Fibroblast of skin of scalp (primary cell): Measurements from ENCODE around the gene NOVA2.
"Not testable (repeated sequence)": the region's sequence is repeated elsewhere in the genome, so short reads cannot be mapped to it uniquely, and the experiment has no call there.

Experiments used
- DNase-seq: peaks from one replicate; pipeline ENCODE4 v3.0.0-alpha.2; 2013

The NOVA2 gene

DNA sequence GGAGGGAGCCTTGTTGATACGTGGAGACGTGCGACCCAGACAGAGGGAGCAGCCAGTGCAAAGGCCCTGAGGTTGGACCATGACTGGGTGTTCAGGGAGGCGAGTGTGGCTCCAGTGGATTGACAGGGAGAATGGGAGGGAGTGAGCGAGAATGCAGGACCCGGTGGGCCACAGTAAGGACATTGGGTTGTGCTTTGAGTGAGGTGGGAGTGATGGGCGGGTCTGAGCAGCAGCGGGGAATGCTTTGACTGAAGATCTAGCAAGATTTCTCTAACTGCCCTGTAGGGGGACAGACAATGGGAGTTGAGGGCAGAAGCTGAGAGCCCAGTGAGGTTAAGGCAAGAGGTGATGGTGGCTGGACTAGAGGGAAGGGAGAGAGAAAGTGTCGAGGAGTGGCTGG lies 51.4 kb downstream of the NOVA2 start:
- DNase-seq, result no peak

DNA sequence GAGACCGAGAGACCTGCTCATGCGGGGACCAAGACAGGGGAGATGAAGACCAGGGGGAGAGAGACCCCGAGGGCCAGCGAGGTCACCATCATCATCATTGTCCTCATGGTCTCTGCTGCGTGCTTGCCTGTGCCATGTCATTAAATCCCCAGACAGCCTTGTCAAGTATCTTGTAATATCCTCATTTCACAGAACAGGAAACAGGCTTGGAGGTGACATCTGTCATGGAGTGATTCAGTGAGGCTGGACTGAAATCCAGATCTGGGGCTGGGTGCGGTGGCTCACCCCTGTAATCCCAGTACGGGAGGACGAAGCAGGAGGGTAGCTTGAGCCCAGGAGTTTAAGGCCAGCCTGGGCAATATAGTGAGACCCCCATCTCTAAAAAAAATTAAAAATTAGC lies 53.2 kb downstream of the NOVA2 start:
- no peak for DNase-seq

DNA sequence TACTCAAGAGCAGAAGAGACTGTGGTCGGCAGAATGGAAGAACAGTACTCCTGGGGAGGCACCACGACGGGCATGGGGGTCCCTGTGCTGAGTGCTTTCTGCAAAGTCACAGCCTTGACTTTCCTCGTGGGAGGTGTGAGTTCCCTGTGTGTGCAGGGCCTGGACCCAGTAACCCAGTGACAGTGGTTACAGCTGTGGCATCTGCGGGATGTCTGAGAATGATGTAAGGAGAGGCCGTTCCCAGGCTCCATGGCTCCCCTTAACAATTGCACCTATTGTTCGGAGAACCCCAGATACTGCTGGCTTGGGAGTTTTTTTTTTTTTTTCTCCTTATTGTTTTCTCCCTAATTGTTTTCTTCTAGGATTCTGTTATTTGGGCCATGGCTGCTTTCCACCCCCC lies 54.0 kb downstream of the NOVA2 start:
- DNase-seq, result no peak

DNA sequence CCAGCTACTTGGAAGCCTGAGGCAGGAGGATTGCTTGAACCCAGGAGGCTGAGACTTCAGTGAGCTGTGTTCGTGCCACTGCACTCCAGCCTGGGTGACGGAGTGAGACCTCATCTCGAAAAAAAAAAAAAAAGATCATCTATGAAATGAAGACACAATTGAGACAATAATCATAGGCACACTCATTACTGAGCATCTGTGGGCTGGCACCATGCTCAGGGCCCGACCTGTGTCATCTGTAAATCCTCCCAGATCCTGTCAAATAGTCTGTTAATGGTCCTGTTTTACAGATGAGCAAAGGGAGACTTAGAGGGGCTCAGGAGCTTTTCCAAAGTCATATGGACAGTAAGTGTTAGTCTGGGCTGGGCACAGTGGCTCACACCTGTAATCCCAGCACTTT lies 54.9 kb downstream of the NOVA2 start:
- DNase-seq, result no peak

DNA sequence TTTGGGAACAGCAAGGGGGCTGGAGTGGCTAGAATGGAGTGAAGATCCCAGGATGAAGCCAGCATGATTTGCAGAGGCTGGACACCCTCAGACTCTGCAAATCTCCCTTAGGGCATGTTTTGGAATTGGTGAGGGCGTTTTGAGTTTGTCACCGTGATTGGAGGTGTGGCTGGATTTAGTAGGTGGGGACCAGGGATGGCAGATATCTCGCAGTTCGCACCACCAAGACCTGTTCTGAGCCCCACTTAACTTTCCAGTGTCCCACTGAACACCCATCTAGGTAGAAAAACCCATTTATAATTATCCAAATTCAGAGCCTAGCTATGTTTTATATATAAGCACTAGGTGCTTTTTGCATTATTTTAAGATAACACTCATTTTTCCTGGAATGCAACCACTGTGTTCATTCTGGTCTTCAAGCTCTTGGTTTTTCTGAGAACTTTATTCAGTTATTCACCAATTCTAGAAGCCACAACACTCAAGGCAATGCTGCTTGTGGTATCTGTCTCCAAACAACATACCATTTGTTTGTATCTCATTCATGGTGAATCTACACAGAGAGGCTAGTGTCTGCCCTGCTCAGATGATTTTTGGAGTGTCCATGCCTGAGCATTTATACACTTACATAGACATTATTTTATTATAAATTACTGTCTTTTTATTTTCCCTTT lies 56.1 kb downstream of the NOVA2 start:
- DNase-seq, result no peak

DNA sequence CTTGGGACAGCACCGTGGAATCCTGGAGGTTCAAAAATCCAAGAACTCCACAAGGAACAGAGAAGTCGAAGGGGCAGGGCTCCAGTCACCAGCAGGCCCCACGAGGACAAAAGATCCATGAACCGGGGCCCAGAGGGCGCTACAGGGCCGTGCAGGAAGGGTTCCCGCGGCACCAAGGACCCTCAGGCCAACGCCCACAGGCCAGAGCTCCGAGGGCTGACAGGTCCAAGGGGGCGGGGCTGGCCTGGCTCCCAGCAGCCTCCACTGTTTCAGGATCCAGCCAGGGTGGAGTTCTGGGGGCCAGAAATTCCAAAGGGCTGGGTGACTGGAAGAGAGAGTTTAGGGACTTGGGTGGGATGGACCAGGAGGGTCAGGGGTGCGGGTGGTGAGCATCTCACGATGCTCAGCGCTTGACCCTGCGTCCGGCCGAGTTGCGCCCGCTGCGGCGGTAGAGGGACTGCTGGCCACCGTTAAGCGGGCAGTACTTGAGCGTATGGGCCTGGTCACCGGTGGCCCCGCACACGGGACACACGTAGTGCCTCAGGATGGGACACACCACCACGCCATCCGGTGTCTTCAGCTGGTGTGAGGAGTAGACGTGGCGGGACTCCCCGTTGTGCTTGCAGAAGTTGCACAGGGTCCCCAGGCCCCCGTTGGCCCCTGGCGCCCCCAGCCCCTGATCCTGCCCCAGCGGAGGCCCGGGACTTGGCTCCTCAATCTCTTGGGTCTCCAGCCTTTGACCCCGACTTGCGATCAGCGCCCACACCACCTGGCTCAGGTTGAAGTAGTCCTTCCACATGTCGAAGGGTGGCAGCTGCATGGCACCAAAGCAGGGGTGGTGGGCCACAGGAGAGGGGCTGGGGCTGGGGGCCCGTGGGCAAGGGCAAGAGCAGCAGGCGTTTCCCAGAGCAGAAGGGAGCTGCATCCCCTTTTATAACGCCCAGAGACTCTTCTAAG lies 59.5 kb downstream of the NOVA2 start, which contains the start of gene NANOS2:
NANOS2 (minus strand) TSS at position 905 of the 957 bp plus-strand sequence; CDS start at position 820, 85 bp downstream.
- no peak for DNase-seq

DNA sequence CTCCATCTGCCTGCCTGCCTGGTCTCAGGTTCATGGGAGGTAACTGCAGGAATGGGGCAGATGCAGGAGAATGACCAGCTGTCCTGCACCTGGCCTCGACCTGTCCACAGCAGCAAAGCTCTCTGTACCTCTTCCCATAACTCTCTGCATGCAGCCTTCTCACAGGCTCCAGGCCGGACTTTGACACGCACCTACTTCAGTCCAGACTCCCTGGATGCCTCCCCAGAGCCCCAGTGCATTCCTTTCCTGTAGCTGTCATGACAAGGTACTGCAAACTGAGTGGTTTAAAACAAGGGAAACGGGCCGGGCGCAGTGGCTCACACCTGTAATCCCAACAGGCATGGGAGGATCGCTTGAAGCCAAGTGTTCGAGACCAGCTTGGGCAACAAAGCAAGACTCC lies 62.4 kb downstream of the NOVA2 start:
- DNase-seq, result no peak

DNA sequence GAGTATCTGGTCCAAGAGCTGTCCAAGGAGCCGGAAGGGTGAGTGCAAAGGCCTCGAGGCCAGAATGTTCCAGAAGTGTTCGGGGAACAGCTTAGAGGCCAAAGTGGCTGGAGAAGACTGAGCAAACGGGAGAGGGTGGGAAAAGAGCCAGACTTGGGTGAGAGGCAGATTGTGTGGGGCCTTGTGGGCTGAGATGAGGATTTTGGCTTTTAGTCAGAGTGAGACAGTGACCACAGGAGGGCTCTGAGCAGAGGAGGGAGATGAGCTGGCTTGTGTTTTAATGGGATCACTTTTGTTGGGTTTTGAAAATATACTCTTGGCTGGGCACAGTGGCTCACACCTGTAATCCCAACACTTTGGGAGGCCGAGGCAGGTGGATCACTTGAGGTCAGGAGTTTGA lies 64.7 kb downstream of the NOVA2 start:
- DNase-seq, result peak; percentile 12

DNA sequence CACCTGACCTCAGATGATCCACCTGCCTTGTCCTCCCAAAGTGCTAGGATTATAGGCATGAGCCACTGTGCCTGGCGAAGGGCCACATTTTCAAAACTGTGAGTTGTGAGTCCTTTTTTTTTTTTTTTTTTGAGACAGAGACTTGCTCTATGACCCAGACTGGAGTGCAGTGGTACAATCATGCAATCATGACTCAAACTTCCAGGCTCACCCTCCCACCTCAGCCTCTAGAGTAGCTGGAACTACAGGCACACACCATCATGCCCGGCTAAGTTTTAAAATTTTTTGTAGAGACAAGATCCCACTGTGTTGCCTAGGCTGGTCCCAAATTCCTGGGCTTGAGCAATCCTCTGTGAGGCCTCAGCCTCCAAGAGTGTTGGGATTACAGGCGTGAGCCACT lies 67.4 kb downstream of the NOVA2 start:
- no peak for DNase-seq

DNA sequence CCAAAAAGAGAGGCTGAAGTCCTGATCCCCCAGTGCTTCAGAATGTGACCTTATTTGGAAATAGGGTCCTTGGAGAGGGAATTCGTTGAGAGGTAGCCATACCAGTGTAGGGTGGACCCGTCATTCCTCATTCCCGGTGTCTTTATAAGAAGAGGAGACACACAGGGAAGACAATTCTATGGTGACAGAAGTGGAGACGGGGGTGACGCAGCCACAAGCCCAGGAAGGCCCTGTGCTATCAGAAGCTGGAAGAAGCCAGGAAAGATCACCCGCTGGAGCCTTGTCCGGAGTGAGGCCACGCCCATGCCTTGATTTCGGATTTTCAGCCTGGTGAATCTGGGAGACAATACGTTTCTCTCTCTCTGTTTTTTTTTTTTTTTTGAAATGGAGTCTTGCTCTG lies 68.7 kb downstream of the NOVA2 start:
- DNase-seq, result no peak

DNA sequence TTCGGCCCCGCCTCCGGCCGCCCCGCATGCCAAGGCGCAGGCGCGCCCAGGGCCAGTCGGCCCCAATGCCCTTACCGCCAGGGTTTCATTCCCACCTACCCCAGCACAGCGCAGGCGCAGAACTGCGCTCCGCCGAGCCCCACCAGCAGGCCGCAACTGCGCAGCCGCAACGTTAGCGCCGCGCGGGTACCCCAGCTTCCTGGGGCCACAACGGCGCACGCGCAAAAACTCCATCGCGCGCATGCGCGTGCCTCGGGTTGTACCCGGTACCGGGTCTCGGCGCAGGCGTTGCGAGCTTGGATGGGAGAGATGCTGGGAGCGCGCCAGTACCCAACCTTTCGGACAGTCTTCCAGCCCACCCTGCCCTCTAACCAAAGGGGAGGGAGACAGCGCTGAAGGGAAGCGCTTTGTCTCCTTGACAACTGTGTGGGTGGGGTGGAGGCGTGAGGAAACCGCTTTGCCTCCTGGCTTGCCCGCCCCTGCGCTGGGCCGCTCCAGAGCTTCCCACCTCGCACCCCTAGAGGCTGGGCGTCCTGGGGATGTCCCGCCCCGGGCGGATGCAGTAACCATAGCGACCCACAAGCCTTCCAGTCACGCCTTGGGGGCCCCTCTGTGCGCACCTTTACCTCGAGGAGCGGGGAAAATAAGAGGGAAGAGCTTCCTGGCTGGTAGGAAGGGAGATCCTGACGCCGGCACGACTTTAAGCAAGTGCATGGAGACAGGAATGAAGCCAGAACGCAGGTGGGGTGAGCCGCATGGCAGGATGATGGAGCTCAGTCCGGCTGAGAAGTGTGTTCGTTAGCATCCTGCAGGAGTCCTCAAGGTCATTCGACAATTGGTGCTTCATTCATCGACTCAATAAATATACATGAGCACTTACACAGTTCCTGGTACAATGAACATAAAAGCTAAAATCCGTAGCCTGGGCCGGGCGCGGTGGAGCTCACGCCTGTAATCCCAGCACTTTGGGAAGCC lies 70.7 kb downstream of the NOVA2 start:
- DNase-seq, result peak; percentile 97

DNA sequence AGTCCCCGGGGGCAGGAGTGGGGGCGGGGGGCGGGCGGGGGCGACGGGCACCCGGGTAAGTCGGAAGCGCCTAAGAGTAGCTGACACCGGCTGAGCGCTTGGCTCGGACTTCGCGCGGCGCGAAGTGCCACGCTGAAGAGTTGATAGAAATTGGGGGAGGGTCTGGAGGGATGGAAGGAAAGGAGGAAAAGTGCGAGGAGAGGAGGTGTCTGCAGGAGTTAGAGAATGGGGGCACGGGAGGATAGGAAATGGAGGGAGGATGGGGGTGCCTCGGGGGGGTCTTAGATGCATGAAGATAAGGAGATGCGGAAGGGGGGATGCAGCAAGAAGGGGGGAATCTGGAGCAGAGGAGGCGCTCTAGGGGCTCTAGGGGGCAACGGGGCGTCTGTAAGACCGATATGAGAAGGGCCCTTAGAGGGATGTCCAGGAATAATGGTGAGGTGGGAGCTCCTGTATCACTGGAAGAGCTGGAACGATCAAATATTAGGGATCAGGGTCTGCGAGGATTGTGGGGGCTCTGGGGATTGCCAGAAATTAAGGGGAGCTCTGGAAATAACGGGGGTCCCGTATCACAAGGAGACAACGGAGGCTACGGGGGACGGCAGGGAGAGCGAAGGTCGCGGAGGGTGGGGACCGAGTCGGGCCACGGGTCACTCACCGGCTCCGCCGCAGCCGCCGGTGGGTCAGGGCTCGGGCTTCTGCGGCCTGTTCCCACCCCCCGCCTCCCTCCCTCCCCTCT lies 71.6 kb downstream of the NOVA2 start, which contains the start of gene MYPOP:
MYPOP (minus strand) TSS at position 702 of the 739 bp plus-strand sequence. CDS start 840 bp downstream, outside the sequence.
- no peak for DNase-seq

DNA sequence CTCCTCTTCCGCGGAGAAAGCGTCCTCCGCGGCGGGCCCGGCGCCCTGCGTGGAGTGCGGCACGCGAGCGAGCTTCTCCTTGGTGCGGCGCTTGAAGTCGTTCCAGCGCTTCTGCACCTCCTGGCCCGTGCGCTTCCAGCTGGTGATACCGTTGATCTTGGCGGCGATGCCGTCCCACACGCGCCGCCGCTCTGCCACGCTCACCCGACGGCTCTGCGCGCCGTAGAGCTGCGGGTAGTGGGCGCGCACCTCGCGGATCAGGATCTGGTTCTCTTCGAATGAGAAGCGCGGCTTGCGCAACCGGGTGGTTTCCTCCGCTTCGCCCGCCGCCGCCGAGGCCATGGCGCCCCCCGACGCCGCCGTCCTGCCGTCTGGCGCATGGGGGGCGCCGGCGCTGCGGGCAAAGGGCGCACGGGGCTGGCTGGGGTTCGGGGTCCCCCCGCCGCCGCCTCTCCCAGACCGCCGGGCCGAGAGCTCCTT lies 72.2 kb downstream of the NOVA2 start:
- DNase-seq, result peak; percentile 34

DNA sequence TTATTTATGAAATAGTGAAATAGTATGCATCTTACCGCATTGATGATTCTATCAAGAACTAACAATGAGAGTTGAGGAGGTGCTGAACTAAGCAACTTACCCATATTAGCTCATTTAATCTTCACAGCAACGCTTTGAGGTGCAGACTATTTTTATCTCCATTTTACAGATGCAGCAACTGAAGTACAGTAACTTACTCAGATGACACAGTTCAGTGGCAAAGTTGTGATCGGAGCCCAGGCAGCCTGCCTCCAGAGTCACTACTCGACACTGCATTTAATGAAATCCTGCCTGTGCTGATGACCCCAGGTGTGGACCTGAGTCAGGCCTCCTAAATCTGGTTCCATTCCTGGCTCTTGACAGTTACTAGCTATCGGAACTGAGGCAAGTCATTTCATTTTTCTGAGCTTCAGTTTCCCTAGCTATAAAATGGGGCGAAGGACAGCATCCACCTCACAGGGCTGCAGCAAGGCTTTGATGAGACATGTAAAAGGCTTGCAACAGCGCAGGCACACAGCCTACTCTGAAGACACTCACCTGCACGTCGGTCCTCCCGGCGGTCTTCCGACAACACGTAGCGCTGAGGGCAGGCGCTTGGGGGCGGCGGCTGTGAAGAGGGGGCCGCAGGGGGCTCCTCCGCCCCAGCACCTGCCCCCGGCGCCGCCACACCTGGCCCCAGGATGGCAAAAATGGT lies 72.8 kb downstream of the NOVA2 start:
- DNase-seq, result no peak

DNA sequence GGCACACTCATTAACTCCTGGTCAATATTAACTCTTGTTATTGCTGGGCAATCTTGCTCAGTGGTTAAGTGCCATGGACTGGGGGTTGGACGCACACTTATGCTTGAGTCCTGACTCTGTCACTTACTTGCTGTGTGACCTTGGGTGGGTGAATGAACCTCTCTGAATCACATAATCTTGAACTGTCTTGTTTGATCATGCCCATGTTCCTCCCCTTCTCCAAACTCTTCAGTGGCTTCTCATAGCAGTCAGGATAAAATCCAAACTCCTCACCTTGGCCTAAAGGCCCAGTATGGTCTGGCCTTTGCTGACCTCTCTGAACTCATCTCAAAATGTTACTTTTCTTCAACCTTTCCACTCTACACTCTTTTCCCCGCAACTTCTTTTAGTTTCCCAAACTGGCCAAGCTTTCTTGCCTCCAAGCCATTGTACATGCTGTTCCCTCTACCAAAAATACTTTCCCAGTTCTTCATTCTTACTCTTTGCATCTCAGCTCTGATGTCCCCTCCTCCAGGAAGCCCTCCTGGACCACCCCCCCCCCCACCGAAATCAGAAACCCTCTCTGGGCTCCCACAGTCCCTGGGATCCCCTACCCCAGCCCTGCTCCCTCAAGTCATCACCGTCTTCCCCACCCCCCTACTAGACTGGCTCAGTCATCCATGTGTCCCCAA lies 73.6 kb downstream of the NOVA2 start:
- no peak for DNase-seq

DNA sequence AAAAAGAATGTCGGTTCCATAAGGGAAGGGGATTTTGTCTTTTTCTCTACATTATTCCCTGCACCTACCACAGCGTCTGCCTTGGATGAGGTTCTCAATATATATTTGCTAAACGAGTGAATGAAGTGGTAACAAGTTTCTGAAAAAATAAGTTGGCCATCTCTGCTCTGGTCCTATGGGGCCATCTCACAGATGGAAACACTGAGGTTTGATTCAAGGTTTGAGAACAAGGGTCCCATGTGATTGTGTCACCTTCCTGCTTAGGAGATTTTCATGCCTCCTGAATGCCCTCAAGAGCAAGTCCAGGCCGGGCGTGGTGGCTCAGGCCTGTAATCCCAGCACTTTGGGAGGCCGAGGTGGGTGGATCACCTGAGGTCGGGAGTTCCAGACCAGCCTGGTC lies 74.4 kb downstream of the NOVA2 start:
- no peak for DNase-seq

DNA sequence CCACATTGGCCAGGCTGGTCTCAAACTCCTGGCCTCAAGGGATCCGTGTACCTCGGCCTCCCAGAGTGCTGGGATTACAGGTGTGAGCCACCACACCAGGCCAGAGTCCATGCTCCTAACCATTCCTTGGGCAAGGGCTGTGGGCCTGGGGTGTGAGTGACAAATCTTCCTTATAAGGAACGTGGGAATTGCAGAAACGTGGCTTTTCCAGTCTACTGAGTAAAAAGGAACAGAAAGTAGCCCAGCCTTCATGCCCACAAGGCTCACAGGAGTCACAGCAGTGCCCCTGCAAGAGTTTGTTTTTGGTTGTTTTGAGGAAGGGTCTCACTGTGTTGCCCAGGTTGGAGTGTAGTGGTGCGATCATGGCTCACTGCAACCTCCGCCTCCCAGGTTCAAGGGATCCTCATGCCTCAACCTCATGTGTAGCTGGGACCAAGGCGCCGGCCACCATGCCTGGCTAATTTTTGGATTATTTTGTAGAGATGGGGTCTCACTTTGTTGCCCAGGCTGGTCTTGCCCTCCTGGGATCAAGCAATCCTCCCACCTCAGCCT lies 76.3 kb downstream of the NOVA2 start:
- no peak for DNase-seq

DNA sequence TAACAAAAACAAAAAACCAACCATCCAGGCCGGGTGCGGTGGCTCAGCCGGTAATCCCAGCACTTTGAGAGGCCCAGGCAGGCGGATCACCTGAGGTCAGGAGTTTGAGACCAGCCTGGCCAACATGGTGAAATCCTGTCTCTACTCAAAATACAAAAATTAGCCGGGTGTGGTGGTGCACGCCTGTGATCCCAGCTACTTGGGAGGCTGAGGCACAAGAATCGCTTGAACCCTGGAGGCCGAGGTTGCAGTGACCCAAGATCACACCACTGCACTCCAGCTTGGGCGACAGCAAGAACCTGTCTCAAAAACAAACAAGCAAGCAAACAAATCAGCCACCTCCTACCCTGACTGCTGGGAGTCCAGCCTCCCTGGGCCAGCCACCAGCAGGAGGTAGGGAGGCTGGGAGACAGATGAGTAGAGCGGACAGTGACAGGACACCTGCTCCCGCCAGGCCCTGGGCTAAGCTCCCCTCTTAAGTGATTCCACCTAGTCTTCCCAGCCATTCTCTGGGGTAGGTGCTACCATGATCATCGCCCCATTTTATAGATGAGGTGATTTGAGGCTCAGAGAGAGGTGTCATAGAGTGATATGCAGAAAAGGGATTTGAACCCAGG lies 77.6 kb downstream of the NOVA2 start:
- not testable (repeated sequence) for DNase-seq

DNA sequence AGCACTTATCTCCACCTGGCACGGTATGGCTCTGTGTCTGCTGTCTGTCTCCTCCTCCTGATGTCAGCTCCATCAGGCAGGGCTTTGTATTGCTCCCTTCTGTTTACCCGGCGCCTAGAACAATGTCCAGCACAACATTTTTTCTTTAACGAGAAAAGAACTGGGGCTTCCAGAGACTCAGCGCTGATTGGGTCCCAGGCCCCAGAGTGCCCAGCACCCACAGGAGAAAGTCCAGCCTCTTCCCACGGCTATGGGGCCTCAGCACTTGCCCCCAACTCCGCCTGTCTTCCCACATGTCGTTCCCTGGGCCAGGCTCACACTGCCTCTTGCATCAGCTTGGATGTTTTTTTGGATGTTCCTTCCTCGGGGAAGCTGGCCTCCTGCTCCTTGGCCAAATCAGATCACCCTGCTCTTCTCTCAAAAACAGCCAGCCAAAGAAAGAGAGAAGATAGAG lies 78.1 kb downstream of the NOVA2 start:
- DNase-seq, result no peak
